NCI-H524 treated with DMSO at 0.1 percent for 48 hours (cell line): ENCODE results near the gene OR5B21.

Source experiments
- DNase-seq: peaks from one replicate; lab custom pipeline; 2025; lab: John Stamatoyannopoulos, UW

Gene OR5B21

GRCh38 chr11:58508005-58508404 lies at the start of gene OR5B21:
Gene OR5B21, minus strand, starts transcription at chr11:58508105. Its CDS starts 0 bp downstream, at chr11:58508105.
- no peak for DNase-seq

GRCh38 chr11:58549644-58550043 lies 41.7 kb upstream of the OR5B21 start:
- no peak for DNase-seq

- no peak for DNase-seq
Measured at GRCh38 chr11:58546841-58547240, 38.9 kb upstream of the OR5B21 start.

GRCh38 chr11:58531865-58532341 lies 24.0 kb upstream of the OR5B21 start:
- no peak for DNase-seq

- no peak for DNase-seq
Measured at GRCh38 chr11:58530236-58530635, 22.3 kb upstream of the OR5B21 start.

- no peak for DNase-seq
Measured at GRCh38 chr11:58527429-58527828, 19.5 kb upstream of the OR5B21 start.

GRCh38 chr11:58526721-58527120 lies 18.8 kb upstream of the OR5B21 start:
- DNase-seq, result no peak

GRCh38 chr11:58525037-58525614 lies 17.2 kb upstream of the OR5B21 start:
- DNase-seq, result no peak

GRCh38 chr11:58524232-58525036 lies 16.5 kb upstream of the OR5B21 start:
- DNase-seq, result peak; percentile 14

GRCh38 chr11:58513747-58514367 lies 6.0 kb upstream of the OR5B21 start:
- DNase-seq, result peak; percentile 0

- no peak for DNase-seq
Measured at GRCh38 chr11:58511636-58512035, 3.7 kb upstream of the OR5B21 start.

- DNase-seq, result no peak
Measured at GRCh38 chr11:58509748-58510147, 1.8 kb upstream of the OR5B21 start.

- DNase-seq, result no peak
Measured at GRCh38 chr11:58508814-58509213, 909 bp upstream of the OR5B21 start.

GRCh38 chr11:58507355-58507754 lies 550 bp downstream of the OR5B21 start:
- DNase-seq, result no peak

- no peak for DNase-seq
Measured at GRCh38 chr11:58506935-58507334, 970 bp downstream of the OR5B21 start.

GRCh38 chr11:58505849-58506248 lies 2.1 kb downstream of the OR5B21 start:
- DNase-seq, result no peak

GRCh38 chr11:58504232-58504631 lies 3.7 kb downstream of the OR5B21 start:
- DNase-seq, result no peak

GRCh38 chr11:58503361-58503856 lies 4.5 kb downstream of the OR5B21 start:
- no peak for DNase-seq

GRCh38 chr11:58502004-58502403 lies 5.9 kb downstream of the OR5B21 start:
- DNase-seq, result no peak

GRCh38 chr11:58498464-58498863 lies 9.4 kb downstream of the OR5B21 start:
- no peak for DNase-seq

GRCh38 chr11:58497951-58498350 lies 10.0 kb downstream of the OR5B21 start:
- no peak for DNase-seq

- DNase-seq, result no peak
Measured at GRCh38 chr11:58495906-58496305, 12.0 kb downstream of the OR5B21 start.

GRCh38 chr11:58494101-58494500 lies 13.8 kb downstream of the OR5B21 start:
- DNase-seq, result no peak
